Activated T-helper 1 cell treated with anti-CD3 and anti-CD28 coated beads, Interleukin-12 subunit alpha, Interleukin-12 subunit beta, Interleukin-2, Interleukin-4 antibody, amounts not matched to agents 30 ng/mL and 10 ng/mL and 1 ng/mL, durations not matched to agents 14 hours and 24 hours and 36 hours (primary cell): ENCODE data around the gene UQCC5. TPM values are rescaled to one million over a fixed set of nuclear protein-coding genes. Genes with fewer than 3 reads are reported as not detected.

Source experiments
- DNase-seq: peaks from one replicate; pipeline ENCODE4 v3.0.0; 2021; ENCODE audit warnings: low spot score
- H3K27ac Mint-ChIP-seq: one replicate; pipeline ENCODE4 v1.8.0; 2021; ENCODE audit warnings: mild to moderate bottlenecking, mixed read lengths
- H3K27me3 Mint-ChIP-seq: one replicate; pipeline ENCODE4 v1.8.0; 2022; ENCODE audit warnings: mild to moderate bottlenecking, moderate library complexity, mixed read lengths; ENCODE audit not compliant: insufficient read depth
- H3K36me3 Mint-ChIP-seq: one replicate; pipeline ENCODE4 v1.8.0; 2021; ENCODE audit warnings: low read depth, mixed read lengths
- H3K4me1 Mint-ChIP-seq: one replicate; pipeline ENCODE4 v1.8.0; 2021; ENCODE audit warnings: low read depth, mixed read lengths
- H3K4me3 Mint-ChIP-seq: one replicate; pipeline ENCODE4 v1.8.0; 2021; ENCODE audit warnings: mild to moderate bottlenecking, moderate library complexity, mixed read lengths
- H3K9me3 Mint-ChIP-seq: one replicate; pipeline ENCODE4 v1.8.0; 2021; ENCODE audit warnings: mixed read lengths
- intact Hi-C: fragments of 100-400 bp; cut with micrococcal nuclease; formaldehyde crosslinking; loops from one replicate; pipeline ENCODE4 v1.15.1; 2024
- total RNA-seq: library from RNA; stranded (reverse); gene quantifications from 2 replicates; pipeline ENCODE4 v1.2.3, GENCODE V29; 2022

Gene UQCC5
- total RNA-seq, 1 donor from 2014 or later, result 17.1 TPM

DNA sequence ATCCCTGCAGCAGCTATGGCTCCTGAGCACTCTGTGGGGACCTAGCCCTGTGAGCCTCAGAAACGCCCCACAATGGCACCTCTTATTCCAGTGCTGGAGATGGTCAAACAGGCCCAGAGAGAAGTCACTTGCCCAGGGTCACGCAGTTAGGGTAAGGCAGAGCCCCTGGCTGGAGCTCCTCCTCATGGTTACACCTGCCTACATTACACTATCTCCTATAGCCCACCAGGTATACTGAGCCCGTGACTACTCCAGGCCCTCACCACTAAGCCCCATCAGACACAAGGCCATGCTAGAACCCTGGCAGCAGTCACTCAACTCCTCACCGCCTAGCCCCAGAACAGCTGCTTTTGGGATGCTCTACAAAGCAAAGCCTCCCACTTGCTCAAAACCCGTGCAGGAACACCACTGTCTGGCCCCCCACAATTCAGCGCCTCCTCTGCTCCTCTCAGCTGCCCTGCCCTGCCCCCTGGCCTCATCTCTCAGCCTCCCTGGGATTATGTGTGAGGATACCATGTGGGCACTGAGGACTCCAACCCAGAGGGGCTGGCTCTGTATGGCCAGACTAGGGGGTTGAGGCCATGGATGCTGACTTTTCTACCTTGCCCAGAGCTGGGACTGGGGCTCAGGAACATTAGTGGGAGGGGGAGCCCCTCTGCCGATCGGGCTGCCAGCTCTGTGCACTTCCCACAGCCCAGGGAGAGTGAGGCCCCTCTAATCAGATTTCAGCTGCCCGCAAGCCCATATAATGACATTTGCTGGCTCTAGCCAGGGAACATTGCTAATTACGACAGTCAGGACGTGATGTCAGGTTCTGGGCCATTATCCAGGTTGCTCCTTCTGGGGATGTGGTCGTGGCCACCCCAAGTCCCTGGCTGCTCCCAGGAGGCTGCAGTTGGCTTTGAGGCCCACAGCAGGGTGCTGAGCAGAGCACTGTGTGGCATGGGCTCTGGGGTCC is 6.8 kb upstream of the UQCC5 start:
- peaks cover 8% of the 10 kb centered on the region for H3K4me1 Mint-ChIP-seq
- no peak overlapping the region for H3K27ac Mint-ChIP-seq
- DNase-seq, result no peak
- H3K9me3 Mint-ChIP-seq, result no peaks in the 10 kb centered on the region
- no peaks in the 10 kb centered on the region for H3K27me3 Mint-ChIP-seq
- H3K36me3 Mint-ChIP-seq, result peaks cover 6% of the 10 kb centered on the region
- intact Hi-C loops, result loop anchor here (10.0 kb wide), 1 partner anchor 555 kb away; the partner anchor contains the start of genes ABHD14A and ABHD14B
- H3K4me3 Mint-ChIP-seq, result peak overlapping the region; percentile 27

- H3K27me3 Mint-ChIP-seq, result no peaks in the 10 kb centered on the region
- DNase-seq, result no peak
- intact Hi-C loops, result loop anchor here (10.0 kb wide), 1 partner anchor 556 kb away; the partner anchor contains the start of genes ABHD14A and ABHD14B
- no peak overlapping the region for H3K4me3 Mint-ChIP-seq
- no peak overlapping the region for H3K27ac Mint-ChIP-seq
- H3K9me3 Mint-ChIP-seq, result no peaks in the 10 kb centered on the region
- H3K4me1 Mint-ChIP-seq, result peaks cover 20% of the 10 kb centered on the region
- peaks cover 6% of the 10 kb centered on the region for H3K36me3 Mint-ChIP-seq
Measured at GRCh38 chr3:52530918-52531826, 5.2 kb upstream of the UQCC5 start.

GRCh38 chr3:52531860-52532516 is 4.4 kb upstream of the UQCC5 start:
- intact Hi-C loops, result loop anchor here (10.0 kb wide), 1 partner anchor 557 kb away; the partner anchor contains the start of genes ABHD14A and ABHD14B
- H3K36me3 Mint-ChIP-seq, result peaks cover 7% of the 10 kb centered on the region
- peak overlapping the region; percentile 77 for H3K4me3 Mint-ChIP-seq
- peaks cover 20% of the 10 kb centered on the region for H3K4me1 Mint-ChIP-seq
- H3K27me3 Mint-ChIP-seq, result no peaks in the 10 kb centered on the region
- H3K27ac Mint-ChIP-seq, result peak overlapping the region; percentile 44
- DNase-seq, result no peak
- no peaks in the 10 kb centered on the region for H3K9me3 Mint-ChIP-seq

DNA sequence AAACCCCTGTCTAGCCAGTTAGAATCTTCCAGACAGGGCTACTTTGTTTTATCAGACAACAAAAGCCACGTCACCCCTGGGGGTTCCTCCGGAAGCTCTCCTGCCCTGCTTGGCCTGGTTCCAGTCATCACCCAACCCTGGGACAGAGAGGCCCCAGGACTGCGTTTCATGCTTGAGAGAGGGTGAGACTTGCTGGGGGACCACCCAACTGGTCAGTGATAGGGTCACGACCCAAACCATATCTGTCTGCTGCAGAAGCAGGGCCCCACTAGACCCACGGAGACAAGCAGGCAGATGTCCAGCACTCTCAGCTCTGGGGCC is 3.9 kb upstream of the UQCC5 start:
- H3K36me3 Mint-ChIP-seq, result peaks cover 9% of the 10 kb centered on the region
- H3K9me3 Mint-ChIP-seq, result no peaks in the 10 kb centered on the region
- no peak for DNase-seq
- H3K4me1 Mint-ChIP-seq, result peaks cover 23% of the 10 kb centered on the region
- H3K4me3 Mint-ChIP-seq, result peak overlapping the region; percentile 77
- H3K27me3 Mint-ChIP-seq, result no peaks in the 10 kb centered on the region
- peak overlapping the region; percentile 44 for H3K27ac Mint-ChIP-seq
- intact Hi-C loops, result loop anchor here (10.0 kb wide), 1 partner anchor 558 kb away; the partner anchor contains the start of genes ABHD14A and ABHD14B

- intact Hi-C loops, result loop anchor here (10.0 kb wide), 1 partner anchor 558 kb away; the partner anchor contains the start of genes ABHD14A and ABHD14B
- Mint-ChIP-seq H3K36me3 (peaks cover 10% of the 10 kb centered on the region), H3K27me3 (no peaks in the 10 kb centered on the region), H3K4me3 (peak overlapping the region; percentile 77), H3K4me1 (peaks cover 29% of the 10 kb centered on the region), H3K27ac (peak overlapping the region; percentile 44), H3K9me3 (no peaks in the 10 kb centered on the region)
- peak; percentile 26 for DNase-seq
Measured at GRCh38 chr3:52532838-52533622, 3.4 kb upstream of the UQCC5 start.

- Mint-ChIP-seq H3K4me3 (peak within 1 kb of the TSS; percentile 84), H3K4me1 (peaks cover 34% of the 10 kb centered on the region), H3K27me3 (no peaks in the 10 kb centered on the region), H3K9me3 (no peaks in the 10 kb centered on the region), H3K36me3 (peaks cover 14% of the 10 kb centered on the region), H3K27ac (peak within 1 kb of the TSS; percentile 77)
- DNase-seq, result peak; percentile 66
- intact Hi-C loops, result loop anchor here (10.0 kb wide), 1 partner anchor 559 kb away; the partner anchor contains the start of genes ABHD14A and ABHD14B
Measured at GRCh38 chr3:52533623-52534280, 2.7 kb upstream of the UQCC5 start, which contains the start of gene NT5DC2. Gene NT5DC2, minus strand, starts transcription at chr3:52533857. Its CDS starts 120 bp downstream, at chr3:52533737.

GRCh38 chr3:52534281-52535183 is 1.9 kb upstream of the UQCC5 start:
- intact Hi-C loops, result loop anchor here (5.0 to 10.0 kb wide), 2 partner anchors 337 to 560 kb away; partner anchors contain the start of genes ABHD14A, ABHD14B and ALAS1
- peaks cover 19% of the 10 kb centered on the region for H3K36me3 Mint-ChIP-seq
- peaks cover 42% of the 10 kb centered on the region for H3K4me1 Mint-ChIP-seq
- no peaks in the 10 kb centered on the region for H3K9me3 Mint-ChIP-seq
- DNase-seq, result no peak
- peak overlapping the region; percentile 84 for H3K4me3 Mint-ChIP-seq
- no peaks in the 10 kb centered on the region for H3K27me3 Mint-ChIP-seq
- H3K27ac Mint-ChIP-seq, result peak overlapping the region; percentile 77

DNA sequence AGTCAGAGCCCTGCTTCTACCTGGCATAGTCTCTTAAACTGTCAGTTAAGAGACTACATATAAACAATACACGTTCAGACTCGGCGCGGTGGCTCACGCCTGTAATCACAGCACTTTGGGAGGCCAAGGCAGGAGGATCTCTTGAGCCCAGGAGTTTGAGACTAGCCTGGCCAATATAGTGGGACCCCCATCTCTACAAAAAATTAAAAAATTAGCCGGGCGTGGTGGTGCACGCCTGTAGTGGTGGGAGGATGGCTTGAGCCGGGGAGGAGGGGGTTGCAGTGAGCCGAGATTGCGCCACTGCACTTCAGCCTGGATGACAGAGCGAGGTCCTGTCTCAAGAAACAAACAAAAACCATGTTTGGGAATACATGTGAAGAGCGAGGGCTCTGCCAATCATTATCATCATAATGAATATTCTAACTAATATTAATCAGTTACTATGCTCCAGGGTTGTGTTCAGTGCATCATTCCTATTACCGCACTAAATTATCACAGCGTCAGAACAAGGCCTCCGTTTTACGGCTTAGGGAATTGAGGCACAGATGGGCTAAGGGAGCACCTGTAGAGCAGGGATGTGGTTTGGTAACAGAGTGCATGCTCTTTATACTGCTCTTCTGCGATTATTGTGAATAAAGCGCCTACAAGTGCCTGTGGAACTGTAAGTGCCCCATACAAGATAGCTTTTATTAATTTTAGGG is 844 bp upstream of the UQCC5 start:
- no peaks in the 10 kb centered on the region for H3K27me3 Mint-ChIP-seq
- H3K27ac Mint-ChIP-seq, result peak overlapping the region; percentile 44
- no peaks in the 10 kb centered on the region for H3K9me3 Mint-ChIP-seq
- intact Hi-C loops, result loop anchor here (1.0 to 10.0 kb wide), 10 partner anchors 80 to 561 kb away; partner anchors contain the start of genes ABHD14A, ABHD14B, ALAS1 and DUSP7
- no peak for DNase-seq
- H3K4me1 Mint-ChIP-seq, result peaks cover 42% of the 10 kb centered on the region
- H3K36me3 Mint-ChIP-seq, result peaks cover 19% of the 10 kb centered on the region
- H3K4me3 Mint-ChIP-seq, result peak overlapping the region; percentile 100

- Mint-ChIP-seq H3K9me3 (no peaks in the 10 kb centered on the region), H3K4me3 (peak overlapping the region; percentile 100), H3K36me3 (peaks cover 19% of the 10 kb centered on the region), H3K27me3 (no peaks in the 10 kb centered on the region), H3K27ac (no peak overlapping the region), H3K4me1 (peaks cover 42% of the 10 kb centered on the region)
- DNase-seq, result no peak
- intact Hi-C loops, result loop anchor here (1.0 to 10.0 kb wide), 10 partner anchors 81 to 561 kb away; partner anchors contain the start of genes ABHD14A, ABHD14B, ALAS1 and DUSP7
Measured at GRCh38 chr3:52536112-52536368, 365 bp upstream of the UQCC5 start.

DNA sequence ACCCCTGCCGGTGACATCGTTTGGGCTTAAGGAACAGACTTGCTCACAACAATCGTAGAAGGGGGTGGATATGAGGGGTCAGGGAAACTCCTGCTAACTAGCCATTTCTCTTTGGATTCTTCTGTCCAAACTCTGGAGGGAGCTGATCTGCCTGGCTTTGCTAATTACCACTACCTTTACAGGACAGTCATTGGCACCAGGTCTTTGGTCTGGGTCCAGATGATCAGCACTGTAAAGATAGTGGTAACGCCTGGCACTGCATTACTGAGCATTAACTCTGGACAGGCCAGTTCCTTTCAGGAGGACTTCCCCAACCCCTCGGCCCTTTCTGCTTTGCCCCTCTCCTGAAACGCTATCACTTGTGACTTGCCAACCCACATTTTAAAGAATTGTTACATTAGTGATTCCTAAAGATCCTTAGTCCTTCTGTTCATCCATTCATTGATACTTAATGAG is 788 bp downstream of the UQCC5 start:
- no peaks in the 10 kb centered on the region for H3K9me3 Mint-ChIP-seq
- peaks cover 24% of the 10 kb centered on the region for H3K36me3 Mint-ChIP-seq
- H3K27ac Mint-ChIP-seq, result peak overlapping the region; percentile 99
- H3K4me3 Mint-ChIP-seq, result peak overlapping the region; percentile 100
- H3K4me1 Mint-ChIP-seq, result peaks cover 41% of the 10 kb centered on the region
- no peak for DNase-seq
- H3K27me3 Mint-ChIP-seq, result no peaks in the 10 kb centered on the region
- intact Hi-C loops, result loop anchor here (2.0 to 10.0 kb wide), 5 partner anchors 90 to 562 kb away; partner anchors contain the start of genes ABHD14A, ABHD14B, ALAS1 and DUSP7
